Sigmoid colon (tissue), 4 donors: ENCODE results near the gene FBXW5.

Experiments used
- EP300 ChIP-seq, 4 donors: sonication (generic); formaldehyde crosslinking; IDR thresholded peaks; one replicate each; pipeline ENCODE4 v1.6.1; 2017; ENCODE audit warnings: antibody characterized with exemption in 4 of 4
- POLR2A ChIP-seq, 2 donors: fragments of 450-650 bp; IDR thresholded peaks; one replicate each; pipeline ENCODE4 v1.6.1; 2016; ENCODE audit warnings: antibody characterized with exemption in 2 of 2, mild to moderate bottlenecking in 2 of 2, moderate library complexity in 2 of 2
- TF ChIP-seq, protein P1 (sequence below), 4 experiments: fragments of 450-650 bp in 3 of 4; fragments of 200-600 bp in 1 of 4; IDR thresholded peaks; one replicate each; pipeline ENCODE4 v1.5.1; 2016 to 2019; ENCODE audit warnings: antibody characterized with exemption in 4 of 4, mild to moderate bottlenecking in 3 of 4, moderate library complexity in 2 of 4

DNA sequence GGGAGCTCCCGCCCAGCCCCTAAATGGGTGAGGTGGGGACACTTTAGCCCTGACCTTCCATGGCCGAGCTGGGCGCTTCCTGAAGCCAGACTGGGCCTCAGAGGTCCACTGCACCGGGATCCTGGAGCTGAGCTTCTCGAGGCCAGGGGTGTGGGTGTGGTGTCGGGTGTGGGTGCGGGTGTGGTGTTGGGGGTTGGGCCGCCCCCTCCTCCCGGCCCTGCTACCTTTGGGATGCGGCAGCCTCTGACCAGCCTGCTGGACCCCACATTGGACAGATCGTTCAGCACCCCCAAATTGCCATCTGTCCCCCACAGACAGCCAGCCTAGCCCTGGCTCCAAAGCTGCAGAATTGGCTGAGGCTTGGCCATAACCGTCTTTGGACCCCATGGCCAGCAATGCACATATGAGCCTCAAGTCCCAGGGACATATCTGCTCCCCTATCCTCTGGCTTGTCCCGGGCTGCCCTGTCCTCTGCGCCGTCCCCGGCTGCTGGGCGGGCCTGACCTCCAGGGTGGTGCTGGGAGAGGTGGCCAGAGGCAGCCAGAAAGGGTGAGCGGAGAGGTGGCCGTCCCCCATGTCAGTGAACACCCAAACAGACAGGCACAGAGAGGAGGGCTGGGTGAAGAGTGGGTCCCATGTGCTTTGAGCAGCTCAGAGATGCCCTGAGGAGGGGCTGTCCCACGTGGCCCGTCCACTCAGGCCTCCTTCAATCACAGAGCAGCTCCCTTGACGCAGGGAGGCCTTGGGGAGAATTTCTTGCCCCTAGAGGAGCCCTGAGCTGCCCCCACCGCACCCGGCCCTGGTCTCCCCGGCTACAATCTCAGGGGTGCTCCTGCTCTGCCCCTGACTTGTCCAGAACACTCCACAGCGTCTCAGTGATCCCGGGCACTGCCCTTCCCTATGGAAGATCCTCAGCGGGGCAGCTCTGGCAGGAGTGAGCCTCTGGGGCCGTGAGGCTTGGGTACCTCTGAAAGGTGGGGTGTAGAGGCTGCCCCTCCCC is 29.4 kb upstream of the FBXW5 start:
- no peak for TF ChIP-seq POLR2A (IDR thresholded peaks at IDR 0.05)
- TF ChIP-seq, protein P1, sequence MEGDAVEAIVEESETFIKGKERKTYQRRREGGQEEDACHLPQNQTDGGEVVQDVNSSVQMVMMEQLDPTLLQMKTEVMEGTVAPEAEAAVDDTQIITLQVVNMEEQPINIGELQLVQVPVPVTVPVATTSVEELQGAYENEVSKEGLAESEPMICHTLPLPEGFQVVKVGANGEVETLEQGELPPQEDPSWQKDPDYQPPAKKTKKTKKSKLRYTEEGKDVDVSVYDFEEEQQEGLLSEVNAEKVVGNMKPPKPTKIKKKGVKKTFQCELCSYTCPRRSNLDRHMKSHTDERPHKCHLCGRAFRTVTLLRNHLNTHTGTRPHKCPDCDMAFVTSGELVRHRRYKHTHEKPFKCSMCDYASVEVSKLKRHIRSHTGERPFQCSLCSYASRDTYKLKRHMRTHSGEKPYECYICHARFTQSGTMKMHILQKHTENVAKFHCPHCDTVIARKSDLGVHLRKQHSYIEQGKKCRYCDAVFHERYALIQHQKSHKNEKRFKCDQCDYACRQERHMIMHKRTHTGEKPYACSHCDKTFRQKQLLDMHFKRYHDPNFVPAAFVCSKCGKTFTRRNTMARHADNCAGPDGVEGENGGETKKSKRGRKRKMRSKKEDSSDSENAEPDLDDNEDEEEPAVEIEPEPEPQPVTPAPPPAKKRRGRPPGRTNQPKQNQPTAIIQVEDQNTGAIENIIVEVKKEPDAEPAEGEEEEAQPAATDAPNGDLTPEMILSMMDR (IDR thresholded peaks at IDR 0.05): no peak
- TF ChIP-seq EP300 (IDR thresholded peaks at IDR 0.05): no peak
